GM12875 (cell line): Measurements from ENCODE around the gene KLHL36.

Source experiments
- H3K4me3 ChIP-seq: one replicate; pipeline ENCODE4 v1.5.1; 2011; ENCODE audit warnings: low read depth, low read length, control low read depth
- TF ChIP-seq, protein P1 (sequence below): IDR thresholded peaks from 2 replicates; pipeline ENCODE4 v1.5.1; 2011; ENCODE audit warnings: low read depth, mild to moderate bottlenecking, control low read depth, inconsistent platforms, low read length, moderate library complexity, borderline replicate concordance; ENCODE audit not compliant: insufficient read depth

KLHL36 gene

DNA sequence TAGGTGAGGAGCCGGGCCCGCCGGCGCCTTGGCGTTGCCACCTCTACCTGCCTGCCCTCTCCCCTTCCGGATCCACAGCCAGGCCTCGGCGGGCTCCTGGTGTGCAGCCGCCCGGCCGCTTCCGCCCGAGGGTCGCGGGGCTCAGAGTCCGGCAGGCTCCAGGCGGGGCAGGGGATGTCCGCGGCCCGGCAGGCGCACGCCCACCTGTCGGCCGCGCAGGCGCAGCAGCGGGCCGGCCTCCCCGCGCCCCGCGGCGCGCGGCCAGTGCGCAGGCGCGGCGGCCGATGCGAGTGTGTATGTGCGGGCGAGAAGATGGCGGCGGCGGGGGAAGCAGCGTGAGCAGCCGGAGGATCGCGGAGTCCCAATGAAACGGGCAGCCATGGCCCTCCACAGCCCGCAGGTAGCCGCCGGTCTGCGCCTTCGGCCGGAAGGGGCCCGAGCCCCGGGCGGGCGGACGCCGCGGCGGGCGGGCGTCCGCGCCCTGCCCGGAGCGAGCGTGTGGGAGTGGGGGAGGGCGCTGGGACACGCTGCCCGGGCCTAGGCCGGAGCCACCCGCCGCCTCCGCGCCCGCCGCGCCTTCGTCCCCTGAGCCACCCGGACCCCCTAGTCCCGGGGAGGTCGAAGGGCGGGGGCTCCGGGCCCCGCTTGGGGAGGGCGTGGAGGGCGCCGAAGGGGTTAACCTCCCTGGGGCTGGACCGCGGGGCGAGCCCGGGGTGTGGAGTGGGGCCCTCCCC lies 51.6 kb downstream of the KLHL36 start, which contains the start of gene USP10:
Gene USP10, plus strand, starts transcription at position 289 of the 734 bp plus-strand sequence. Its CDS starts 91 bp downstream, at position 380.
- TF ChIP-seq, protein P1, sequence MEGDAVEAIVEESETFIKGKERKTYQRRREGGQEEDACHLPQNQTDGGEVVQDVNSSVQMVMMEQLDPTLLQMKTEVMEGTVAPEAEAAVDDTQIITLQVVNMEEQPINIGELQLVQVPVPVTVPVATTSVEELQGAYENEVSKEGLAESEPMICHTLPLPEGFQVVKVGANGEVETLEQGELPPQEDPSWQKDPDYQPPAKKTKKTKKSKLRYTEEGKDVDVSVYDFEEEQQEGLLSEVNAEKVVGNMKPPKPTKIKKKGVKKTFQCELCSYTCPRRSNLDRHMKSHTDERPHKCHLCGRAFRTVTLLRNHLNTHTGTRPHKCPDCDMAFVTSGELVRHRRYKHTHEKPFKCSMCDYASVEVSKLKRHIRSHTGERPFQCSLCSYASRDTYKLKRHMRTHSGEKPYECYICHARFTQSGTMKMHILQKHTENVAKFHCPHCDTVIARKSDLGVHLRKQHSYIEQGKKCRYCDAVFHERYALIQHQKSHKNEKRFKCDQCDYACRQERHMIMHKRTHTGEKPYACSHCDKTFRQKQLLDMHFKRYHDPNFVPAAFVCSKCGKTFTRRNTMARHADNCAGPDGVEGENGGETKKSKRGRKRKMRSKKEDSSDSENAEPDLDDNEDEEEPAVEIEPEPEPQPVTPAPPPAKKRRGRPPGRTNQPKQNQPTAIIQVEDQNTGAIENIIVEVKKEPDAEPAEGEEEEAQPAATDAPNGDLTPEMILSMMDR, result no peak
- H3K4me3 ChIP-seq, result peak within 1 kb of the TSS; percentile 83

DNA sequence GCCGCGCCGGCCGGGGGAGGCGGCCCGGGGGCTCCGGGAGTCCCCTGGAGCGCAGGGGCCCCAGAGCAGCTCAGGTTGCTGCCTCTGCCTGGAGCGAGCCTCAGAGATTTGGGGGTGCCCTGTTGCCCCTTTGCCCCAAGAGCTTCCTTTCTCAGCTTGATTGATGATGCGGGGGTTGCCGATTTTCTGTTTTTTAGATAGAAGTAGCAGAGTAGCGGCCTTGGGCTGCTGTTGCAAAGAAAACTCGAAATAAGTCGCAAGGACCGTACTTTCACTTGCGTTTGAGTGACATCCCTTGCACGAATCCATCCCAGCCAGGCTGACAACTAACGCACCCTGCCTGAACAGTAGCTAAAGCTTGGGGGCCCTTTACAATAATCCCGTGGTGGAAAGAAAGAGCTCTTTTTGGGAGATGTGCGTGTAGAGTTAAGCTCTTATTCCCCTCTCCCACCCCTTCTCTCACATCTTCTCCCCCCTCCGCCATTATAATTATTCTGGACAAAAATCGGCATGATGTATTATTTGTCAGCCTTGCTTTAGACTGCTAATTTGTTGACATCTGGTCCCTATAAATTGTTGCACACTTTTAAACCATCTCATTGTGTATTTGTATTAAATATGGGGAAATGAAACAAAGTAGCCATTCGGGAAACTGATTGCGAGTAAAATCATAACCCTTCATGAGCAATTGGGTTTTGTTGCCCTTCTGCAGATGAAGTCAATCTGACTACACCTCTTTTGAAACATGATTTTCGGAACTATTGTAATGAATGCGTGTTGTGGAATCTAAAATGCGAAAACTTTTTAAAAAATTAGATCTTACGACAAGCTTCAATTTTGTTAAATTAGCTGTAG lies 52.4 kb downstream of the KLHL36 start:
- TF ChIP-seq, protein P1, result no peak
- peak overlapping the region; percentile 83 for H3K4me3 ChIP-seq

DNA sequence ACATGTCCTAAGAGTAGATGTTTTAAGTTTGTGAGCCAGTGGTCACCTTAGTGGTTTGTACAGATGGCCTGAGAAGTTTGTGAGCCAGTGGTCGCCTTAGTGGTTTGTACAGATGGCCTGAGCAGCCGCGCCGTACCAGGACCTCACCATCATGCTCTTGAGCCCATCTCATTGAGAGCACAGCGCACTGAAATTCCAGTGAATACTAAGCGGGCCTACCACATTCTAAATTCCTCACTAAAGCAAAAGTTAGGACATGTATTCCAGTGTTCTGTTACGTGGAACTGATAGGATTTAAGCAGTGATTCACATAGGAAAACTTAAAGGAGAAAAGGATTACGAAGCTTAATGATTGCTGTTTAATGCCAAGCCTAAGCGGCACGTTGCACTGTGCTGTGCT lies 55.4 kb downstream of the KLHL36 start:
- H3K4me3 ChIP-seq, result no peak overlapping the region

DNA sequence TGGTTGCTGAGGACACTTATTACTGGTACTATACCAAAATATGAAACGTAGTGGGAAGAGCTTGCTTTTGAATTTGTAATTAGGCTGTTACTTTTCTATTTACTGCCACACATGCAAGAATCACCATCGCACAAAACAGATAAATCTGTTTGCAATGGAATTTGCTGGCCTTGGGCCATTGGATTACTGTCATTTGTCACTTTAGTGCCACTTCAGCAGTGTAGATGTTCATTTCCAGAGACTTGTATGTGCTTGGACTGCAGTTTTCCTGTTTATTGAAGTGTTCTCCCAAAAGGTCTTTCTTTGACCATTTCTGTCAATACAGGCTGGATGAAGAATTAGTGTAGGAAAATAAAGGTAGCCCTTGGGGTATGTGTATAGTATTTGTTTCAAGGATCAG lies 55.9 kb downstream of the KLHL36 start:
- TF ChIP-seq, protein P1, result no peak

More for the DNA sequence above, 55.4 kb downstream of the KLHL36 start:
- TF ChIP-seq, protein P1, result no peak

DNA sequence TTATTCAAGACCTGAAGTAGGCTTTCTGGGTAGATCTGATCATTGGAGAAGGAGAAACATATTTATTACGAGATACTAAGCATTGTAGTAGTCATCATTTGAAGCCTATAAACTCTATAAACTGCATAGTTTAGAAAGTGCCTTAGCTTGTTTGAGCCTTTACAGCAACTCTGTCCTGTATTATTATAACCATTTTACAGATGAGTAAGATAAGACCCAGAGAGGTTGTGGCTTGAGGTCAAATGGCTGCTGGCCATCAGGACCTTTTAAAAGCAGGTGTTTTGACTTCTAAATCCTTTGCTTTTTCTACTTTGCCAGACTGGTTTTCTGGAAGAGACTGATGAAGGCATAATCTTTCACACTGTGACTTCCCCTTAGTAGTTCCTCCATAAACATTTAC lies 58.5 kb downstream of the KLHL36 start:
- TF ChIP-seq, protein P1, result no peak
- H3K4me3 ChIP-seq, result no peak overlapping the region

More for the DNA sequence above, 55.9 kb downstream of the KLHL36 start:
- H3K4me3 ChIP-seq, result no peak overlapping the region

DNA sequence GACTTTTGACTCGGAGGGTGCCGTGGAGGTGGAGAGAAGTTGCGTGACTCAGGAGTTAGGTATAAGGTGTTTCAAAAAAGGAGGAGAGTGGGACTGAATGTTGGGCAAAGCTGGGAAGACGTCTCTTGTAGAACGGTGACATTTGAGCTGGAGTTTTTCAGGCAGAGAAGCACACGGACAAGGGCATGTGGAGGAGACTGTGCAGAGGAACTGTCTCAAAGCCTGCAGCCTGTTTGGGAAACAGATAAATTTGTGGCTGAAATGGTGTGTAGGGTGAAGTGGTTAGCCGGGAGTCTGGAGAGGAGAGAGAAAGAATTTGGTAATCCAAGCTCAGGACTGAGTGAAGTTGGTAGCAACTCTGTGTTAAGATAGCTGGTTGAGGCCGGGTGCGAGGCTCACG lies 61.3 kb downstream of the KLHL36 start:
- TF ChIP-seq, protein P1, result no peak
- no peak overlapping the region for H3K4me3 ChIP-seq
